ENCODE data around the gene ZNF846.

GRCh38 chr19:9791552-9792205 lies 23.1 kb upstream of the ZNF846 start:
- TF ChIP-seq ZNF510 (tag by site-specific recombination; IDR thresholded peaks at IDR 0.05; ENCODE audit: insufficient replicate concordance) (no peak), CTCF (tag by site-specific recombination; IDR thresholded peaks at IDR 0.05) (no peak), KLF8 (tag by site-specific recombination; IDR thresholded peaks at IDR 0.05) (peak; percentile 45), ZNF449 (tag by site-specific recombination; IDR thresholded peaks at IDR 0.05) (no peak), ATF2 (tag by site-specific recombination; IDR thresholded peaks at IDR 0.05; ENCODE audit: low read depth) (no peak), ZNF175 (tag by site-specific recombination; IDR thresholded peaks at IDR 0.05) (no peak), ZNF645 (tag by site-specific recombination; IDR thresholded peaks at IDR 0.05) (no peak), ZSCAN18 (tag by site-specific recombination; IDR thresholded peaks at IDR 0.05) (no peak), ZNF76 (tag by site-specific recombination; IDR thresholded peaks at IDR 0.05; ENCODE audit: borderline replicate concordance, low read depth) (no peak), ZNF140 (tag by site-specific recombination; IDR thresholded peaks at IDR 0.05) (no peak), ZFP3 (tag by site-specific recombination; IDR thresholded peaks at IDR 0.05; ENCODE audit: low read depth) (no peak), ZNF704 (tag by site-specific recombination; IDR thresholded peaks at IDR 0.05) (no peak)
